ENCODE data around the gene CFAP210.
"Not testable (repeated sequence)": the region's sequence is repeated elsewhere in the genome, so short reads cannot be mapped to it uniquely, and the experiment has no call there.

CFAP210 gene

GRCh38 chr2:169711751-169712509 lies 17.7 kb upstream of the CFAP210 start:
- DNase-seq (ENCODE audit: low read depth) = no peak

- no peak for DNase-seq (ENCODE audit: low read depth)
Observed at GRCh38 chr2:169709981-169710380, 15.8 kb upstream of the CFAP210 start.

GRCh38 chr2:169709331-169709730 lies 15.1 kb upstream of the CFAP210 start:
- no peak for DNase-seq (ENCODE audit: low read depth)

GRCh38 chr2:169707626-169708025 lies 13.4 kb upstream of the CFAP210 start:
- no peak for DNase-seq (ENCODE audit: low read depth)

GRCh38 chr2:169705927-169706326 lies 11.7 kb upstream of the CFAP210 start:
- DNase-seq (ENCODE audit: low read depth) = no peak

- no peak for DNase-seq (ENCODE audit: low read depth)
Observed at GRCh38 chr2:169704160-169704708, 10.0 kb upstream of the CFAP210 start.

GRCh38 chr2:169702996-169703395 lies 8.8 kb upstream of the CFAP210 start:
- DNase-seq (ENCODE audit: low read depth) = no peak

GRCh38 chr2:169699173-169699572 lies 5.0 kb upstream of the CFAP210 start:
- DNase-seq (ENCODE audit: low read depth) = not testable (repeated sequence)

- DNase-seq (ENCODE audit: low read depth) = no peak
Observed at GRCh38 chr2:169696381-169696780, 2.2 kb upstream of the CFAP210 start.

GRCh38 chr2:169694894-169695260 lies 672 bp upstream of the CFAP210 start:
- no peak for DNase-seq (ENCODE audit: low read depth)

GRCh38 chr2:169693360-169693759 lies 845 bp downstream of the CFAP210 start:
- DNase-seq (ENCODE audit: low read depth) = no peak

GRCh38 chr2:169692718-169693117 lies 1.5 kb downstream of the CFAP210 start:
- DNase-seq (ENCODE audit: low read depth) = no peak

- no peak for DNase-seq (ENCODE audit: low read depth)
Observed at GRCh38 chr2:169690958-169691357, 3.2 kb downstream of the CFAP210 start.

- not testable (repeated sequence) for DNase-seq (ENCODE audit: low read depth)
Observed at GRCh38 chr2:169687943-169688342, 6.3 kb downstream of the CFAP210 start.

- DNase-seq (ENCODE audit: low read depth) = not testable (repeated sequence)
Observed at GRCh38 chr2:169686825-169687224, 7.4 kb downstream of the CFAP210 start.

GRCh38 chr2:169684712-169685111 lies 9.5 kb downstream of the CFAP210 start:
- not testable (repeated sequence) for DNase-seq (ENCODE audit: low read depth)

- no peak for DNase-seq (ENCODE audit: low read depth)
Observed at GRCh38 chr2:169684135-169684565, 10.1 kb downstream of the CFAP210 start.

- DNase-seq (ENCODE audit: low read depth) = no peak
Observed at GRCh38 chr2:169683425-169684134, 10.6 kb downstream of the CFAP210 start.

- DNase-seq (ENCODE audit: low read depth) = no peak
Observed at GRCh38 chr2:169683054-169683424, 11.2 kb downstream of the CFAP210 start.

- DNase-seq (ENCODE audit: low read depth) = no peak
Observed at GRCh38 chr2:169676850-169677249, 17.4 kb downstream of the CFAP210 start.

GRCh38 chr2:169676357-169676756 lies 17.8 kb downstream of the CFAP210 start:
- DNase-seq (ENCODE audit: low read depth) = no peak

GRCh38 chr2:169673921-169674320 lies 20.3 kb downstream of the CFAP210 start:
- no peak for DNase-seq (ENCODE audit: low read depth)

- DNase-seq (ENCODE audit: low read depth) = no peak
Observed at GRCh38 chr2:169673106-169673505, 21.1 kb downstream of the CFAP210 start.

All from CMK (cell line).